Astrocyte of the cerebellum (primary cell): ENCODE results near the gene RIPK1.

Source experiments
- DNase-seq: peaks from one replicate; pipeline ENCODE4 v3.0.0-alpha.2; 2011; ENCODE audit warnings: low read depth
- H3K4me3 ChIP-seq: 2 replicates; pipeline ENCODE4 v1.5.1; 2011; ENCODE audit warnings: mild to moderate bottlenecking, low read depth, low read length, moderate library complexity
- in situ Hi-C: cut with HindIII; loops from 2 replicates; pipeline ENCODE4 v1.10.0; 2017; ENCODE audit warnings: low sequenced_read_pairs
- TF ChIP-seq, protein P1 (sequence below): IDR thresholded peaks from 2 replicates; pipeline ENCODE4 v1.5.1; 2012; ENCODE audit warnings: low read length, low read depth, moderate library complexity, mild to moderate bottlenecking; ENCODE audit errors: missing control alignments

Gene RIPK1

GRCh38 chr6:3102875-3103274 lies 34.6 kb downstream of the RIPK1 start:
- TF ChIP-seq, protein P1, sequence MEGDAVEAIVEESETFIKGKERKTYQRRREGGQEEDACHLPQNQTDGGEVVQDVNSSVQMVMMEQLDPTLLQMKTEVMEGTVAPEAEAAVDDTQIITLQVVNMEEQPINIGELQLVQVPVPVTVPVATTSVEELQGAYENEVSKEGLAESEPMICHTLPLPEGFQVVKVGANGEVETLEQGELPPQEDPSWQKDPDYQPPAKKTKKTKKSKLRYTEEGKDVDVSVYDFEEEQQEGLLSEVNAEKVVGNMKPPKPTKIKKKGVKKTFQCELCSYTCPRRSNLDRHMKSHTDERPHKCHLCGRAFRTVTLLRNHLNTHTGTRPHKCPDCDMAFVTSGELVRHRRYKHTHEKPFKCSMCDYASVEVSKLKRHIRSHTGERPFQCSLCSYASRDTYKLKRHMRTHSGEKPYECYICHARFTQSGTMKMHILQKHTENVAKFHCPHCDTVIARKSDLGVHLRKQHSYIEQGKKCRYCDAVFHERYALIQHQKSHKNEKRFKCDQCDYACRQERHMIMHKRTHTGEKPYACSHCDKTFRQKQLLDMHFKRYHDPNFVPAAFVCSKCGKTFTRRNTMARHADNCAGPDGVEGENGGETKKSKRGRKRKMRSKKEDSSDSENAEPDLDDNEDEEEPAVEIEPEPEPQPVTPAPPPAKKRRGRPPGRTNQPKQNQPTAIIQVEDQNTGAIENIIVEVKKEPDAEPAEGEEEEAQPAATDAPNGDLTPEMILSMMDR, result no peak
- DNase-seq, result no peak
- H3K4me3 ChIP-seq, result no peak overlapping the region
- in situ Hi-C loops, result no loop called here

- H3K4me3 ChIP-seq, result no peak overlapping the region
- DNase-seq, result no peak
- in situ Hi-C loops, result no loop called here
- TF ChIP-seq, protein P1, result no peak
Observed at GRCh38 chr6:3108746-3109414, 40.6 kb downstream of the RIPK1 start.

DNA sequence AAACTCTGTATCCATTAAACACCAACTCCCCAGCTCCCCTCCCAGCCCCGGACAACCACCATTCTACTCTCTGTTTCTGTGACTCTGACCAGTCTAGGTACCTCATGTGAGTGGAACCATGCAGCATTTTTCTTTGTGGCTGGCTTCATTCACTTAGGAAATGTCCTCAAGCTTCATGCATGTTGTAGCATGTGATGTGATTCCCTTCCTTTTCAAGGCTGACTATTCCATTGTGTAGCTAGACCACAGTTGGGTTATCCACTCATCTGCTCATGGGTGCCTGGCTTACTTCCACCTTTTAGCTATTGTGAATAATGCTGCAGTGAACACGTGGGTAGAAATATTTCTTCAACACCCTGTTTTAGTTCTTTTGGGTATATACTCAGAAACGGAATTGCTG lies 41.5 kb downstream of the RIPK1 start:
- H3K4me3 ChIP-seq, result no peak overlapping the region
- in situ Hi-C loops, result no loop called here
- TF ChIP-seq, protein P1, result no peak
- DNase-seq, result no peak

DNA sequence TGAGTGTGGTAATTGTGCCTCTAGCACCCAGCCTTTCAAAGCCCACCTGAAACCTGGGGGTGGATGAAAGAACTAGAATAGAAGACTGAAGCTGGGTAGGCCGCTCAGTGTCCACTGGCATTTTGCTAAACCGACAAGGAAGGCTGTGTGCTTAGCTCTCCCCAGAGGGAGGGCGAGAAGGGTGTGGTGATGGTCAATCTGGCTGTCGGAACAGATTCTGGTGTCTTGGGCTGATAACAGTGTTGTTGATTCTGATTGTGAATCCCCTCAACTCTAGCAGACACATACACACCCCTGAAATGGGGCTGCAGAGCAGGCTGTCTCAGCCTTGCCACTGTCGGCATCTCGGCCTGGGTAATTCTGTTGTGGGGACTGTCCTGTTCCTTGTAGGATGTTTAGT lies 46.1 kb downstream of the RIPK1 start:
- DNase-seq, result no peak
- in situ Hi-C loops, result no loop called here
- TF ChIP-seq, protein P1, result no peak
- H3K4me3 ChIP-seq, result no peak overlapping the region

GRCh38 chr6:3117912-3118352 lies 49.6 kb downstream of the RIPK1 start:
- in situ Hi-C loops, result no loop called here
- TF ChIP-seq, protein P1, result no peak
- DNase-seq, result no peak
- H3K4me3 ChIP-seq, result peak overlapping the region; percentile 76

DNA sequence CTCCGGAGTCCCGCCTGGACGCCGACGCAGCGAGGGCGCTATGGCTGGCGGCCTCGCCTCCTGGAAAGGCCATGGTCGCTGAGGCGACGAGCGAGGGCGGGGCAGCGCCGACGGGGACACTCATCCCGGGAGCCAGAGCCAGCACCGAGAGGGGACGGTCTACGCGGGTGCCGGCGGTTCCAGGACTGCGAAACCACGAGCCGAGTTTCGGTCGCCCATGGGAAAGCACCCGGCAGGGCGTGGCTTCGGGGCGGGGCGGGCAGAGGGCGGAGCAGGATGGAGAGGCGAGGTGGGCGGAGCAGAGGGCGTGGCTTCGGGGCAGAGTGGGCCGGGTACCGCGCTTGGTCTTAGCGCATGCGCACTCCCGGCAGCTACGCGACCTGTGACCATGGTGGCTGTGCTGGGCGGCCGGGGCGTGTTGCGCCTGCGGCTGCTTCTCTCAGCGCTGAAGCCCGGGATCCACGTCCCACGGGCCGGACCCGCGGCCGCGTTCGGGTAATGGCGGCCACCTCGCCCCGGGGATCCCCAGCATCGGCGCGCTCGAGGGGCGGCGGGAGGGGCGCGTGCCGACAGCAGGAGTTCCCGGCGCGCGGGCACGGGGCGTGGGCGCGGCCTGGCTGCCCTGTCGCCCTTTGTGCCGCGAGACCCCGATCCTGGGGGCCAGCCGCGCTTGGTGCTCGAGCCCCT lies 50.2 kb downstream of the RIPK1 start, which contains the start of gene BPHL:
Gene BPHL, plus strand, starts transcription at position 359 of the 687 bp plus-strand sequence. Its CDS starts 30 bp downstream, at position 389.
- peak; percentile 76 for DNase-seq
- in situ Hi-C loops, result no loop called here
- TF ChIP-seq, protein P1, result no peak

More for the DNA sequence above, 50.2 kb downstream of the RIPK1 start, which contains the start of gene BPHL:
- peak within 1 kb of the TSS; percentile 76 for H3K4me3 ChIP-seq
